Uterus (tissue), 4 donors: ENCODE measurements around the gene MT1M. TPM values are rescaled to one million over a fixed set of nuclear protein-coding genes. Genes with fewer than 3 reads are reported as not detected.

Experiments used
- DNase-seq, 2 donors: peaks; one replicate each; pipeline ENCODE4 v3.0.0-alpha.2; 2019 to 2020
- H3K27ac ChIP-seq, 2 donors: fragments of 200-600 bp; sonication (generic); 1 replicate in 1 of 2; 2 replicates in 1 of 2; pipeline ENCODE4 v1.5.1; 2016 to 2018
- H3K27me3 ChIP-seq, 2 donors: fragments of 200-600 bp; sonication (generic); one replicate each; pipeline ENCODE4 v1.5.1; 2018 to 2019; ENCODE audit warnings: control low read depth in 1 of 2
- H3K36me3 ChIP-seq, 2 donors: fragments of 200-600 bp; sonication (generic); one replicate each; pipeline ENCODE4 v1.5.1; 2019; ENCODE audit warnings: control low read depth in 1 of 2
- H3K4me1 ChIP-seq, 2 donors: fragments of 200-600 bp; sonication (generic); one replicate each; pipeline ENCODE4 v1.5.1; 2018 to 2019; ENCODE audit warnings: control low read depth in 1 of 2
- H3K4me3 ChIP-seq, 2 donors: fragments of 200-600 bp; sonication (generic); 1 replicate in 1 of 2; 2 replicates in 1 of 2; pipeline ENCODE4 v1.5.1; 2018 to 2019; ENCODE audit warnings: mild to moderate bottlenecking in 1 of 2
- H3K9me3 ChIP-seq, 2 donors: fragments of 200-600 bp; sonication (generic); one replicate each; pipeline ENCODE4 v1.5.1; 2019; ENCODE audit warnings: control low read depth in 1 of 2
- POLR2A ChIP-seq, 2 donors: fragments of 450-650 bp; IDR thresholded peaks; one replicate each; pipeline ENCODE4 v1.6.1; 2016; ENCODE audit warnings: antibody characterized with exemption in 2 of 2, mild to moderate bottlenecking in 1 of 2, moderate library complexity in 1 of 2
- intact Hi-C: fragments of 100-400 bp; cut with DNase I; formaldehyde crosslinking; loops from one replicate; pipeline ENCODE4 v1.15.1; 2023; ENCODE audit warnings: low total_unique reads
- total RNA-seq, 4 donors: library from RNA; depleted of rRNA in 3 of 4; stranded (reverse); fragments of >200 nt in 3 of 4; gene quantifications; one replicate each; pipeline versions ENCODE4 v1.1.0 to v1.2.4, GENCODE V29; 2014 to 2023
- TF ChIP-seq, protein P1 (sequence below), 4 experiments: fragments of 200-600 bp in 2 of 4; fragments of 450-650 bp in 2 of 4; sonication (generic) in 2 of 4; IDR thresholded peaks; one replicate each; pipeline ENCODE4 v1.5.1; 2016 to 2019; ENCODE audit warnings: antibody characterized with exemption in 4 of 4, mild to moderate bottlenecking in 2 of 4, moderate library complexity in 1 of 4
- donor health status: DM: yes; HTN: yes; CAD: no.

Gene MT1M
- total RNA-seq, 4 donors from 2014 or later = 6.2 to 16.6 TPM; not detected in 2

DNA sequence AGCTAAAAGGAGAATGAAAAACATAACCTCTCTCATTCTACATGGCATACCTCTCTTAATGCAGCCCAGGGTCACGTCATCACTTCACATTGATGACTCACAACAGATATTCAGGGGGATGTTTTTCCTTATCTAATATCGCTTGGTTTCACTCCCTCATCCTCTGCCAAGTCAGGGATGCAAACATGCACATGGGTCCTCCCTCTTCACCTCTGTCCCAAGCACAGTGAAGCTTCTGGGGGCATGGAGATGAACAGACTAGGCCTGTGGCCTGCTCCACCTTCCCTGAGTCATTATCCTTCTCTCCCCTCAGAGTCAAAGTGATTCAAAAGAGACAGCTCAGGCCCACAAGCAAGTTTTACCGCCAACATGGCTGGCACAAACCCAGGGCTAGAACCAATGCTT lies 26.4 kb upstream of the MT1M start:
- intact Hi-C loops = no loop called here
- Histone ChIP-seq H3K36me3 (no peaks in the 10 kb centered on the region), H3K27ac (peak overlapping the region; percentile 95 to 97), H3K4me3 (no peak overlapping the region), H3K4me1 (peaks cover 7 to 14% of the 10 kb centered on the region in 2 donors), H3K9me3 (no peaks in the 10 kb centered on the region), H3K27me3 (no peaks in the 10 kb centered on the region)
- peak; percentile 77 to 84 for DNase-seq
- TF ChIP-seq, protein P1, sequence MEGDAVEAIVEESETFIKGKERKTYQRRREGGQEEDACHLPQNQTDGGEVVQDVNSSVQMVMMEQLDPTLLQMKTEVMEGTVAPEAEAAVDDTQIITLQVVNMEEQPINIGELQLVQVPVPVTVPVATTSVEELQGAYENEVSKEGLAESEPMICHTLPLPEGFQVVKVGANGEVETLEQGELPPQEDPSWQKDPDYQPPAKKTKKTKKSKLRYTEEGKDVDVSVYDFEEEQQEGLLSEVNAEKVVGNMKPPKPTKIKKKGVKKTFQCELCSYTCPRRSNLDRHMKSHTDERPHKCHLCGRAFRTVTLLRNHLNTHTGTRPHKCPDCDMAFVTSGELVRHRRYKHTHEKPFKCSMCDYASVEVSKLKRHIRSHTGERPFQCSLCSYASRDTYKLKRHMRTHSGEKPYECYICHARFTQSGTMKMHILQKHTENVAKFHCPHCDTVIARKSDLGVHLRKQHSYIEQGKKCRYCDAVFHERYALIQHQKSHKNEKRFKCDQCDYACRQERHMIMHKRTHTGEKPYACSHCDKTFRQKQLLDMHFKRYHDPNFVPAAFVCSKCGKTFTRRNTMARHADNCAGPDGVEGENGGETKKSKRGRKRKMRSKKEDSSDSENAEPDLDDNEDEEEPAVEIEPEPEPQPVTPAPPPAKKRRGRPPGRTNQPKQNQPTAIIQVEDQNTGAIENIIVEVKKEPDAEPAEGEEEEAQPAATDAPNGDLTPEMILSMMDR (IDR thresholded peaks at IDR 0.05) = no peak
- no peak for TF ChIP-seq POLR2A (IDR thresholded peaks at IDR 0.05)

DNA sequence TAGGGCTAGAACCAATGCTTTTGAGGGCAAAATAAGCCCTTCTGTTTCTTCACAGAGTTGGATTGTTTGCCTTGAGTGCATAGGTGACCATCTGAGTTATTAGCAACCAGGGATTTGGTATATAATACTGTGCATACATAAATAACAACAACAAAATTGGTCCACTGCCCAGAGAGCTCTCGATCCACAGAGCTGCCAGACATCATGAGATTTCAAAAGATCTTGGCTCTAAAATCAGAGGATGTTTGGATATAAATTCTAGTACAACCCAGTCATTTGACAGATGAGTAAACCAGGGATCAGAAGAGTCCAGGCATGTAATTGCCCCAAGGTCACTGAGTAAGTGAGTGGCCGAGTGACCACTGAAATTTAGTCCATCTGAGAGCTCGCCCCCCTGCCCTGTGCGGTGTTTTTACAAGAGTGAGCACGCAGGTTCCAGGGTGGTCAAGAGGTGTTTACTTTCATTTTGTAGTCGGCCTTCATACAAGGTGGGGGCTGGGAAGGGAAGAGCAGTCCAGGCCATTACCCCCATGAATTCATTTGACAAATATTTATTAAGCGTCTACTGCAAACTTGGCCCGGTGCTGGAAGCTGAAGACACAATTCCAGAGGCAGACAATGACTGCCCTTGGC lies 25.9 kb upstream of the MT1M start:
- Histone ChIP-seq H3K36me3 (no peaks in the 10 kb centered on the region), H3K27ac (peak overlapping the region; percentile 95 to 97), H3K9me3 (no peaks in the 10 kb centered on the region), H3K4me1 (peaks cover 7 to 14% of the 10 kb centered on the region in 2 donors), H3K27me3 (no peaks in the 10 kb centered on the region), H3K4me3 (no peak overlapping the region)
- intact Hi-C loops = no loop called here
- DNase-seq = peak in 1 of 2 donors; percentile 69
- no peak for TF ChIP-seq POLR2A (IDR thresholded peaks at IDR 0.05)
- TF ChIP-seq, protein P1 (IDR thresholded peaks at IDR 0.05) = no peak

DNA sequence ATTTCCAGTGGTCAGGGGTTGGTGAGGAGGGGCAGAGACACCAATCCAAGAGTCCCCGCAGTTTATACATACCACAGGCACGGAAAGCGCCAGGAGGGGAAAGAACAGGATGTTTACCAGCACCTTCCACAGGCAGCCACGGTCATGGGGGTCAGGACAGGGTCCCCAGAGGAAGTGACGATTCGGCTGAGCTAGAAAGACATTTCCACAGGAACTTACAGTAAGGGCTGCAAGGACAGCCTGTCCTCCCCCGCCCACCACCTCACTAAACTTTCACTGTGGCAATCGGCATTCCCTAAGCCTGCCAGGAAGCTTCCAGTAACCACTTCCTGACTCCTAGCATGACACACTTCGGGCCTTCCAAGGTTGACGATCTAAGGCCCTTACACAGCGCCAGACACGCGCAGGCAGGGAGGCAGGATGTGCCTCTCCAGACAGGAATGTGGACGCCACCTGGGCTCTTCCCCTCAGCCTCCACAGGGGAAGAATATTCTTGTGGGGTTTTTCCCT lies 25.3 kb upstream of the MT1M start:
- TF ChIP-seq POLR2A (IDR thresholded peaks at IDR 0.05) = peak in 1 of 2 donors; percentile 9
- TF ChIP-seq, protein P1 (IDR thresholded peaks at IDR 0.05) = no peak
- no peaks in the 10 kb centered on the region for H3K36me3 ChIP-seq
- intact Hi-C loops = no loop called here
- peaks cover 7 to 14% of the 10 kb centered on the region in 2 donors for H3K4me1 ChIP-seq
- DNase-seq = peak; percentile 80 to 92
- no peaks in the 10 kb centered on the region for H3K27me3 ChIP-seq
- H3K27ac ChIP-seq = peak overlapping the region; percentile 95 to 97
- no peaks in the 10 kb centered on the region for H3K9me3 ChIP-seq
- H3K4me3 ChIP-seq = no peak overlapping the region

DNA sequence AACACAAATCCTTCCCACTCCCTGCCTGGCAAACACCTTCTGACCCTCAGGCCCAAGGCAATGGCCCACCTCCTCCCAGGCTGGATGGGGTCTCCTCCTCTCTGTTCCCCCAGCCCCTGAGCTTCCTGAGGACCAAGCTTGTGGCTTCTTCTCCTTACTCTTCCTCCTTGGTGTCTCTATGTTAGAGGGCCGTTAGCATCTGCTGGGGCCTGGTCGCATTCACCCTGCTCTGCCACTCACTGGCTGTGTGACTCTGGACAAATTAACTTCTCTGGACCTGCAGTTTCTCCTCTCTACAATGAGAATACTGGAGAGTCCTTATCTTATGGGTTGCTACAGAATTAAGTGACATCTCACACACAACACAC lies 24.8 kb upstream of the MT1M start:
- Histone ChIP-seq H3K4me1 (peaks cover 7 to 14% of the 10 kb centered on the region in 2 donors), H3K27ac (peak overlapping the region; percentile 95 to 97), H3K36me3 (no peaks in the 10 kb centered on the region), H3K27me3 (no peaks in the 10 kb centered on the region), H3K4me3 (peak overlapping the region in 1 of 2 donors; percentile 49), H3K9me3 (no peaks in the 10 kb centered on the region)
- no peak for DNase-seq
- intact Hi-C loops = no loop called here
- TF ChIP-seq, protein P1 (IDR thresholded peaks at IDR 0.05) = no peak
- TF ChIP-seq POLR2A (IDR thresholded peaks at IDR 0.05) = no peak

DNA sequence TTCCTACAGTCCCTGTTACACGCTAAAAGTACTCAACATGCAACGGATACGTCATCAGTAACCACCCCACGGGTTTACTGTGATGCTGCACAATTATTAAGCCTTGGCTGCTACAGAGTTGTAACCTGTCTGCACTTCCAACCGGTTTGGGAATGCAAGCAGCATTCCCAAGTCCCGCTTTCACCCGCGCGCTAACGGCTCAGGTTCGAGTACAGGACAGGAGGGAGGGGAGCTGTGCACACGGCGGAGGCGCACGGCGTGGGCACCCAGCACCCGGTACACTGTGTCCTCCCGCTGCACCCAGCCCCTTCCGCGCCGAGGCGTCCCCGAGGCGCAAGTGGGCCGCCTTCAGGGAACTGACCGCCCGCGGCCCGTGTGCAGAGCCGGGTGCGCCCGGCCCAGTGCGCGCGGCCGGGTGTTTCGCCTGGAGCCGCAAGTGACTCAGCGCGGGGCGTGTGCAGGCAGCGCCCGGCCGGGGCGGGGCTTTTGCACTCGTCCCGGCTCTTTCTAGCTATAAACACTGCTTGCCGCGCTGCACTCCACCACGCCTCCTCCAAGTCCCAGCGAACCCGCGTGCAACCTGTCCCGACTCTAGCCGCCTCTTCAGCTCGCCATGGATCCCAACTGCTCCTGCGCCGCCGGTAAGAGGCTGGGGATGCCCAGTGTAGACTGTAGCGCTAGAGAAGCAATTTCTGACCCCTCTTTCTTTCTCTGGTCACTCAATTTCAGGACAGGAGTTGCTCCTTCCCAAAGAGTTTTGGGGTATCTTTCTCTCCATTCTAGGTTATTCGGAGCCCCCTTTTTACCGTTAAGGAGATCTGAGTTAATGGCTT lies 24.2 kb upstream of the MT1M start, which contains the start of gene MT2A:
MT2A (plus strand) TSS at position 542 of the 833 bp plus-strand sequence; CDS start at position 614, 72 bp downstream.
- peaks cover 7 to 14% of the 10 kb centered on the region in 2 donors for H3K4me1 ChIP-seq
- H3K27me3 ChIP-seq = no peaks in the 10 kb centered on the region
- H3K27ac ChIP-seq = peak within 1 kb of the TSS; percentile 95 to 97
- no peaks in the 10 kb centered on the region for H3K9me3 ChIP-seq
- DNase-seq = peak; percentile 93 to 94
- peak within 1 kb of the TSS; percentile 49 to 58 for H3K4me3 ChIP-seq
- H3K36me3 ChIP-seq = no peaks in the 10 kb centered on the region
- peak; percentile 78 to 90 for TF ChIP-seq POLR2A (IDR thresholded peaks at IDR 0.05)
- TF ChIP-seq, protein P1 (IDR thresholded peaks at IDR 0.05) = peak in 2 of 4 experiments; percentile 3 to 24
- intact Hi-C loops = no loop called here
